ENCODE results near the gene ZC2HC1B. TPM values are rescaled to one million over a fixed set of nuclear protein-coding genes. Genes with fewer than 3 reads are reported as not detected.
"Not testable (repeated sequence)": the region's sequence is repeated elsewhere in the genome, so short reads cannot be mapped to it uniquely, and the experiment has no call there.

The ZC2HC1B gene
- total and polyA plus RNA-seq, 4 donors: not detected

- Histone ChIP-seq H3K9me3 (ENCODE audit: control insufficient read depth in 4 of 4, low read length in 3 of 4) (no peaks in the 10 kb centered on the region), H3K4me3 (ENCODE audit: low read depth in 1 of 3, low read length in 3 of 3) (no peak overlapping the region), H3K27ac (ENCODE audit: low read depth in 1 of 2, low read length in 2 of 2) (no peak overlapping the region), H3K9ac (ENCODE audit: low read depth in 1 of 2, low read length in 2 of 2) (no peak overlapping the region), H3K4me1 (ENCODE audit: control insufficient read depth in 4 of 4, insufficient read depth in 4 of 4, low read length in 3 of 4) (no peaks in the 10 kb centered on the region), H3K27me3 (ENCODE audit: control insufficient read depth in 4 of 4, insufficient read depth in 4 of 4, low read length in 3 of 4) (no peaks in the 10 kb centered on the region), H3K36me3 (ENCODE audit: control insufficient read depth in 4 of 4, insufficient read depth in 3 of 4, low read depth in 1 of 4, low read length in 3 of 4) (peaks cover 12 to 56% (median 30%) of the 10 kb centered on the region in 4 donors)
- TF ChIP-seq, protein P1, sequence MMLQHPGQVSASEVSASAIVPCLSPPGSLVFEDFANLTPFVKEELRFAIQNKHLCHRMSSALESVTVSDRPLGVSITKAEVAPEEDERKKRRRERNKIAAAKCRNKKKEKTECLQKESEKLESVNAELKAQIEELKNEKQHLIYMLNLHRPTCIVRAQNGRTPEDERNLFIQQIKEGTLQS (IDR thresholded peaks at IDR 0.05): no peak
- TF ChIP-seq, protein P2, sequence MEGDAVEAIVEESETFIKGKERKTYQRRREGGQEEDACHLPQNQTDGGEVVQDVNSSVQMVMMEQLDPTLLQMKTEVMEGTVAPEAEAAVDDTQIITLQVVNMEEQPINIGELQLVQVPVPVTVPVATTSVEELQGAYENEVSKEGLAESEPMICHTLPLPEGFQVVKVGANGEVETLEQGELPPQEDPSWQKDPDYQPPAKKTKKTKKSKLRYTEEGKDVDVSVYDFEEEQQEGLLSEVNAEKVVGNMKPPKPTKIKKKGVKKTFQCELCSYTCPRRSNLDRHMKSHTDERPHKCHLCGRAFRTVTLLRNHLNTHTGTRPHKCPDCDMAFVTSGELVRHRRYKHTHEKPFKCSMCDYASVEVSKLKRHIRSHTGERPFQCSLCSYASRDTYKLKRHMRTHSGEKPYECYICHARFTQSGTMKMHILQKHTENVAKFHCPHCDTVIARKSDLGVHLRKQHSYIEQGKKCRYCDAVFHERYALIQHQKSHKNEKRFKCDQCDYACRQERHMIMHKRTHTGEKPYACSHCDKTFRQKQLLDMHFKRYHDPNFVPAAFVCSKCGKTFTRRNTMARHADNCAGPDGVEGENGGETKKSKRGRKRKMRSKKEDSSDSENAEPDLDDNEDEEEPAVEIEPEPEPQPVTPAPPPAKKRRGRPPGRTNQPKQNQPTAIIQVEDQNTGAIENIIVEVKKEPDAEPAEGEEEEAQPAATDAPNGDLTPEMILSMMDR (IDR thresholded peaks at IDR 0.05; ENCODE audit: low read depth, low read length, missing input control): no peak
- no peak for TF ChIP-seq YY1 (IDR thresholded peaks at IDR 0.05)
- no peak for TF ChIP-seq HNF4A (conservative IDR thresholded peaks at IDR 0.05)
- TF ChIP-seq HNF4G (IDR thresholded peaks at IDR 0.05): no peak
- TF ChIP-seq TAF1 (conservative IDR thresholded peaks at IDR 0.05): no peak
- no peak for DNase-seq (ENCODE audit: low spot score)
- 88% methylated on average over 2 of the region's 2 CpGs for WGBS
Measured at GRCh38 chr6:143863771-143864170, 503 bp upstream of the ZC2HC1B start.

- Histone ChIP-seq H3K4me3 (ENCODE audit: low read depth in 1 of 3, low read length in 3 of 3) (no peak overlapping the region), H3K36me3 (ENCODE audit: control insufficient read depth in 4 of 4, insufficient read depth in 3 of 4, low read depth in 1 of 4, low read length in 3 of 4) (peaks cover 5 to 28% (median 19%) of the 10 kb centered on the region in 4 donors), H3K9me3 (ENCODE audit: control insufficient read depth in 4 of 4, low read length in 3 of 4) (no peaks in the 10 kb centered on the region), H3K27ac (ENCODE audit: low read depth in 1 of 2, low read length in 2 of 2) (no peak overlapping the region), H3K4me1 (ENCODE audit: control insufficient read depth in 4 of 4, insufficient read depth in 4 of 4, low read length in 3 of 4) (no peaks in the 10 kb centered on the region), H3K9ac (ENCODE audit: low read depth in 1 of 2, low read length in 2 of 2) (no peak overlapping the region), H3K27me3 (ENCODE audit: control insufficient read depth in 4 of 4, insufficient read depth in 4 of 4, low read length in 3 of 4) (no peaks in the 10 kb centered on the region)
- no peak for TF ChIP-seq TAF1 (conservative IDR thresholded peaks at IDR 0.05)
- no peak for TF ChIP-seq HNF4A (conservative IDR thresholded peaks at IDR 0.05)
- no peak for TF ChIP-seq ZBTB33 (IDR thresholded peaks at IDR 0.05)
- no peak for DNase-seq (ENCODE audit: low spot score)
Measured at GRCh38 chr6:143867236-143867635, 3.0 kb downstream of the ZC2HC1B start.

DNA sequence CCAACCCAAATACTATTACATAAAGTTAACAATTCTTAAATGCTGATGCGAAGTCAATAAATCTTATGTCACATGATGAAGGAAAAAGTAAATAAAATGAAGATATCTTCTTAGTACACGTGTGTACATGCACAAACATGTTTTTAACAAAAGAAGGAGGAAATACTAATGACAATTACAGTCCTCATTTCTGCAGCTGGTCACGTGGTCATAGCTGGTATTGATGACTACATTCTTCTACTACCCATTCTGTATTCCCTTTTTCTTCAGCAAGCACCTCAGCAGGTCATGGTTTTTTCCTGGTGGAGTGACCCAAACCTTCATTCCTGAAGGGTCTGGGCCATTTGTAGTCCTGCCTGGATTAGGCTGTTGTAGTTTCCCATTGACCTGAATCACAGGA lies 4.5 kb downstream of the ZC2HC1B start:
- not testable (repeated sequence) for H3K9ac ChIP-seq (ENCODE audit: low read depth in 1 of 2, low read length in 2 of 2); H3K27me3 ChIP-seq (ENCODE audit: control insufficient read depth in 4 of 4, insufficient read depth in 4 of 4, low read length in 3 of 4); H3K27ac ChIP-seq (ENCODE audit: low read depth in 1 of 2, low read length in 2 of 2); H3K4me3 ChIP-seq (ENCODE audit: low read depth in 1 of 3, low read length in 3 of 3); H3K4me1 ChIP-seq (ENCODE audit: control insufficient read depth in 4 of 4, insufficient read depth in 4 of 4, low read length in 3 of 4); H3K9me3 ChIP-seq (ENCODE audit: control insufficient read depth in 4 of 4, low read length in 3 of 4); DNase-seq (ENCODE audit: low spot score)
- H3K36me3 ChIP-seq (ENCODE audit: control insufficient read depth in 4 of 4, insufficient read depth in 3 of 4, low read depth in 1 of 4, low read length in 3 of 4): peaks cover 2 to 15% (median 7%) of the 10 kb centered on the region in 4 donors
- WGBS: 92% methylated on average over 3 of the region's 3 CpGs

DNA sequence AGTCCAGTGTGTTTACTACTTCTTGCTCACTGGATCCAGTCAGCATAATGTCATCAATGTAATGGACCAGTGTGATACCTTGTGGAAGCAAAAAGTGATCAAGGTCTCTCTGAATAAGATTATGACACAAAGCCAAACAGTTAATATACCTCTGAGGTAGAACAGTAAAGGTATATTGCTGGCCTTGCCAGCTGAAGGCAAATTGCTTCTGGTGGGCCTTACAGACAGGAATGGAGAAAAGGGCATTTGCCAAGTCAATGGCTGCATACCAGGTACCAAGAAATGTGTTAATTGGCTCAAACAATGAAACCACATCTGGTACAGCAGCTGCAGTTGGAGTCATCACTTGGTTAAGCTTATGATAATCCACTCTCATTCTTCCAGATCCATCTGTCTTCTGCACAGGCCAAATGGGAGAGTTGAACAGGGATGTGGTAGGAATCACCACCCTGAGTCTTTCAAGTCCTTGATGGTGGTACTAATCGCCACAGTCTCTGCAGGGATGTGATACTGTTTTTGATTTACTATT lies 7.0 kb downstream of the ZC2HC1B start:
- not testable (repeated sequence) for H3K9me3 ChIP-seq (ENCODE audit: control insufficient read depth in 4 of 4, low read length in 3 of 4); H3K9ac ChIP-seq (ENCODE audit: low read depth in 1 of 2, low read length in 2 of 2); H3K27ac ChIP-seq (ENCODE audit: low read depth in 1 of 2, low read length in 2 of 2); DNase-seq (ENCODE audit: low spot score); H3K27me3 ChIP-seq (ENCODE audit: control insufficient read depth in 4 of 4, insufficient read depth in 4 of 4, low read length in 3 of 4); H3K4me3 ChIP-seq (ENCODE audit: low read depth in 1 of 3, low read length in 3 of 3); H3K36me3 ChIP-seq (ENCODE audit: control insufficient read depth in 4 of 4, insufficient read depth in 3 of 4, low read depth in 1 of 4, low read length in 3 of 4); H3K4me1 ChIP-seq (ENCODE audit: control insufficient read depth in 4 of 4, insufficient read depth in 4 of 4, low read length in 3 of 4)
- 96% methylated on average over 1 of the region's 1 CpG for WGBS

All from liver (tissue), 9 donors.